Astrocyte of the spinal cord (primary cell): ENCODE results near the gene SET.

Source experiments
- DNase-seq: peaks from one replicate; pipeline ENCODE4 v3.0.0; 2011; ENCODE audit warnings: low read depth, low spot score
- H3K4me3 ChIP-seq: 2 replicates; pipeline ENCODE4 v1.5.1; 2011; ENCODE audit warnings: low read depth, mild to moderate bottlenecking, low read length, moderate library complexity
- in situ Hi-C: cut with HindIII; loops from 2 replicates; pipeline ENCODE4 v1.10.0; 2017; ENCODE audit warnings: low sequenced_read_pairs
- TF ChIP-seq, protein P1 (sequence below): IDR thresholded peaks from 2 replicates; pipeline ENCODE4 v1.5.1; 2012; ENCODE audit warnings: low read depth, mild to moderate bottlenecking, low read length, inconsistent platforms

Gene SET

DNA sequence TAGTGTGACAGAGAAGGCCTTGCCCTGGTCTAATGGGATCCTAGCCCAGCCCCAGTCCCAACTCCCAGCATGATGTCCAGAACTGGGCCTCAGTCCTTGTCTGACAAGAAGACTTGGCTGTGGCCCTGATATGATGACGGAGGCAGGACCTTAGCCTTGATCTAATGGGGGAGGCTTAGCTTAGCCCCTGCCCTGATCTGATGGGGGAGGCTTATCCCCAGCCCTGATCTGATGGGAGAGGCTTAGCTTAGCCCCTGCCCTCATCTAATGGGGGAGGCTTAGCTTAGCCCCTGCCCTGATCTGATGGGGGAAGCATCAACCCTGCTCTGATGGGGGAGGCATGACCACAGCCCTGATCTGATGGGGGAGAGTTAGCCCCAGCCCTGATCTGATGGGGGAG lies 17.0 kb downstream of the SET start:
- no peak overlapping the region for H3K4me3 ChIP-seq
- TF ChIP-seq, protein P1, sequence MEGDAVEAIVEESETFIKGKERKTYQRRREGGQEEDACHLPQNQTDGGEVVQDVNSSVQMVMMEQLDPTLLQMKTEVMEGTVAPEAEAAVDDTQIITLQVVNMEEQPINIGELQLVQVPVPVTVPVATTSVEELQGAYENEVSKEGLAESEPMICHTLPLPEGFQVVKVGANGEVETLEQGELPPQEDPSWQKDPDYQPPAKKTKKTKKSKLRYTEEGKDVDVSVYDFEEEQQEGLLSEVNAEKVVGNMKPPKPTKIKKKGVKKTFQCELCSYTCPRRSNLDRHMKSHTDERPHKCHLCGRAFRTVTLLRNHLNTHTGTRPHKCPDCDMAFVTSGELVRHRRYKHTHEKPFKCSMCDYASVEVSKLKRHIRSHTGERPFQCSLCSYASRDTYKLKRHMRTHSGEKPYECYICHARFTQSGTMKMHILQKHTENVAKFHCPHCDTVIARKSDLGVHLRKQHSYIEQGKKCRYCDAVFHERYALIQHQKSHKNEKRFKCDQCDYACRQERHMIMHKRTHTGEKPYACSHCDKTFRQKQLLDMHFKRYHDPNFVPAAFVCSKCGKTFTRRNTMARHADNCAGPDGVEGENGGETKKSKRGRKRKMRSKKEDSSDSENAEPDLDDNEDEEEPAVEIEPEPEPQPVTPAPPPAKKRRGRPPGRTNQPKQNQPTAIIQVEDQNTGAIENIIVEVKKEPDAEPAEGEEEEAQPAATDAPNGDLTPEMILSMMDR, result no peak
- in situ Hi-C loops, result no loop called here
- DNase-seq, result no peak

DNA sequence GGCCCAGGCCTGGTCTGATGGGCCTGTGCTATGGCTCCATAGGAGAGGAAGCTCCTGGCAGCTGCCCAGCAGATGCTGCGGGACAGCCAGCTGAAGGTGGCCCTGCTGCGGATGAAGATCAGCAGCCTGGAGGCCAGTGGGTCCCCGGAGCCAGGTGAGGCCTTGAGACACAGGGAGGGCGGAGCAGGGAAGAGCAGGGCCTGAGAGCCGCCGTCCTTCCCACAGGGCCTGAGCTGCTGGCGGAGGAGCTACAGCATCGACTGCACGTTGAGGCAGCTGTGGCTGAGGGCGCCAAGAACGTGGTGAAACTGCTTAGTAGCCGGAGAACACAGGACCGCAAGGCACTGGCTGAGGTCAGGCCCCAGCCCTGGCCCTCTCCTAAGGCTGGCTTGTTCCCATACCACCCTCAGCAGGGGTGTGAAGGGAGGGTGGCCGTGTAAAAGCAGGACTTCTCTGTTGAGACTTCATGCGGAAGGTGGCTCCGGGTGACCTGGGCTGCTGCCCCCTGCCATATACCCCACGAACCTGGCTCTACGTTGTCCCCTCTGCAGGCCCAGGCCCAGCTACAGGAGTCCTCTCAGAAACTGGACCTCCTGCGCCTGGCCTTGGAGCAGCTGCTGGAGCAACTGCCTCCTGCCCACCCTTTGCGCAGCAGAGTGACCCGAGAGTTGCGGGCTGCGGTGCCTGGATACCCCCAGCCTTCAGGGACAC lies 17.8 kb downstream of the SET start:
- no peak overlapping the region for H3K4me3 ChIP-seq
- DNase-seq, result no peak
- TF ChIP-seq, protein P1, result no peak
- in situ Hi-C loops, result no loop called here

DNA sequence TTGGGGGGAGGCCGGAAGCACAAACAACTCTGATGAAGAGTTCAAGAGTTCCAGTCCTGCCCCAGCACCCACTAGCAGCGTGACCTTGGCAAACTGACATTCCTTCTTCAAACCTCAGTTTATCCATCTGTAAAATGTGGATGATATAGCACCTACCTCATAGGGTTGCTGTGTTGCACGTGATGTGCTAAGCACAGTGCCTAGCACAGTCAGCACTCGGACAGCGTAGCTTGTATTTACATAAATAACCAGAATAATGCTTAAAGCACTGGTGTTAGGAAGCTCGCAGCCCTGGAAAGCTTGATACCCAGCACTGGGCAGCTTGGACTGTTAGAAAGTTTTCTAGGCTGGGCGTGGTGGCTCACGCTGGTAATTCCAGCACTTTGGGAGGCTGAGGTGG lies 18.4 kb downstream of the SET start:
- in situ Hi-C loops, result no loop called here
- no peak overlapping the region for H3K4me3 ChIP-seq
- no peak for DNase-seq
- TF ChIP-seq, protein P1, result no peak

DNA sequence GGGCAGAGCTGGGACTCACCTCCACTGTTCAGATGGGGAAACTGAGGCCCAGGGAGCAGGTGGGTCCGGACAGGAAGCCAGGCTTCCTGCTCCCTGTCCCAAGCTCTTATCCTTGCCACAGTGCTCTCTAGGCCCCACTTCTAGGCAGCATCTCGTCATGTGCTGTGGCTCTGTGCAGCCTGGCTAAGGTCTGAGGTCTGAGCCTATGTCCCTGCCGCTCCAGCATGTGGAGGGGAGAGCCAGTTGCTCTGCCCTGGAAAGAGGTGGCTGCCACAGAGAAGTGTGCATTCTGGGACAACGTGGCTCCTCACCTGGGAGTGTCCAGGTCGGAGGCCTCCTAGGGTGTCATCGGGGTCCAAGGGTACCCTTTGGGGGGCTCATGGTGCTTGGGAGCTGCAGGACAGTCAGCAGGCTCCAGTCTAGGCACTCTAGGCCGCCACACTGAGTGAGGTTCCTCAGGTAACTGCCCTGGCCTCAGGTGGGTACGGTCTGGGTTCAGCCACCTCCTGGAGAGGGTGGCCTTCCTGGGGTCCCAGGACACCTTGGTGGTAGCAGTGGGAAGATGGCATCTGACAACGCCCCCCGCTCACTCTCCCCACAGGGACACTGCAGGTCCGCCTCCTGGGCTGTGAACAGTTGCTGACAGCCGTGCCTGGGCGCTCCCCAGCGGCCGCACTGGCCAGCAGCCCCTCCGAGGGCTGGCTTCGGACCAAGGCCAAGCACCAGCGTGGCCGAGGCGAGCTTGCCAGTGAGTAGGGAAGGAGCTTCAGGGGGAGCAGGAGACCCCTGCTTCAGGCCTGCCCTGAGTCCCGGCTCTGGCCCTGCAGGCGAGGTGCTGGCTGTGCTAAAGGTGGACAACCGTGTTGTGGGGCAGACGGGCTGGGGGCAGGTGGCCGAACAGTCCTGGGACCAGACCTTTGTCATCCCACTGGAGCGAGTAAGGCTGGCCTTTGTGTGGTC lies 23.7 kb downstream of the SET start:
- in situ Hi-C loops, result no loop called here
- DNase-seq, result no peak
- H3K4me3 ChIP-seq, result no peak overlapping the region
- TF ChIP-seq, protein P1, result no peak

DNA sequence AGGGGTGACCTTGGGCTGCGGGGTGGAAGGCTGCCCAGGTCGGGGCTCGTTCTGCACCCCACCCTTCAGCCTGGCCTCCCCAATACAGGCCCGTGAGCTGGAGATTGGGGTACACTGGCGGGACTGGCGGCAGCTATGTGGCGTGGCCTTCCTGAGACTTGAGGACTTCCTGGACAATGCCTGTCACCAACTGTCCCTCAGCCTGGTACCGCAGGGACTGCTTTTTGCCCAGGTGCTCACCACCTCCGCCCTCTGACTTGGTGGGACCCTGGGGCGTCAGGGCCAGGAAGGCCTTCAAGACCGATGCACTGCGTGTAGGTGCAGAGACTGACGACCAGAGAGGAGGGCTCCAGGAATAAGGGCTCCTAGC lies 24.4 kb downstream of the SET start:
- in situ Hi-C loops, result no loop called here
- no peak overlapping the region for H3K4me3 ChIP-seq
- TF ChIP-seq, protein P1, result no peak
- DNase-seq, result no peak

DNA sequence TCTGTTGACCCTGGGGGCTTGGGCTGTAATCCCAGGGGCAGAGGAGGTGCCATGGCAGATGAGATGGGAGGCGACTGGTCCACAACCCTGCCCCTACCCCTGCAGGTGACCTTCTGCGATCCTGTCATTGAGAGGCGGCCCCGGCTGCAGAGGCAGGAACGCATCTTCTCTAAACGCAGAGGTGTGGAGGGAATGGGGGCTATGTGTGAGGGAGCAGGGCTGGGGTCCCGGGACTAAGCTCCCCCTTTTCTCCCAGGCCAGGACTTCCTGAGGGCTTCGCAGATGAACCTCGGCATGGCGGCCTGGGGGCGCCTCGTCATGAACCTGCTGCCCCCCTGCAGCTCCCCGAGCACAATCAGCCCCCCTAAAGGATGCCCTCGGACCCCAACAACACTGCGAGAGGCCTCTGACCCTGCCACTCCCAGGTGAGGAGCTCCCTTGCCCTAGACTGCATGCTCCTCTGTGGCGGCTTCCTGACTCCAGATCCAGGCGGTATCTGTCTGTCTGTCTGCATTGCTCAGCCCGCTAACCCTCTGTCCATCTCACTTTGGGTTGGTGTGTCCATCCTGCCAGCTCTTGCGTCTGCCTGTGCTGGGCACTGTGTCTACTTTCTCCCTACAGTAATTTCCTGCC lies 25.0 kb downstream of the SET start:
- DNase-seq, result no peak

More for the DNA sequence above, 25.0 kb downstream of the SET start:
- no peak overlapping the region for H3K4me3 ChIP-seq
- in situ Hi-C loops, result no loop called here
- TF ChIP-seq, protein P1, result no peak
